22Rv1 (cell line): ENCODE results near the gene RRAD.

Experiments used
- CTCF ChIP-seq: fragments of 450-650 bp; IDR thresholded peaks from 2 replicates; pipeline ENCODE4 v1.5.1; 2017; ENCODE audit warnings: mild to moderate bottlenecking
- ZFX ChIP-seq: fragments of 450-650 bp; IDR thresholded peaks from 2 replicates; pipeline ENCODE4 v1.6.1; 2017; ENCODE audit warnings: antibody characterized with exemption, borderline replicate concordance

- TF ChIP-seq CTCF = no peak
- TF ChIP-seq ZFX = no peak
These were observed at the start of gene RRAD for GRCh38 chr16:66925322-66925840.
